HG03439 (cell line): ENCODE measurements around the gene NAP1L4.

Experiments used
- ATAC-seq: cut with Tn5 transposase; IDR thresholded peaks from one replicate; pipeline ENCODE4 v1.9.1; 2021; ENCODE audit warnings: mild to moderate bottlenecking, moderate library complexity; ENCODE audit not compliant: unreplicated experiment

NAP1L4 gene

DNA sequence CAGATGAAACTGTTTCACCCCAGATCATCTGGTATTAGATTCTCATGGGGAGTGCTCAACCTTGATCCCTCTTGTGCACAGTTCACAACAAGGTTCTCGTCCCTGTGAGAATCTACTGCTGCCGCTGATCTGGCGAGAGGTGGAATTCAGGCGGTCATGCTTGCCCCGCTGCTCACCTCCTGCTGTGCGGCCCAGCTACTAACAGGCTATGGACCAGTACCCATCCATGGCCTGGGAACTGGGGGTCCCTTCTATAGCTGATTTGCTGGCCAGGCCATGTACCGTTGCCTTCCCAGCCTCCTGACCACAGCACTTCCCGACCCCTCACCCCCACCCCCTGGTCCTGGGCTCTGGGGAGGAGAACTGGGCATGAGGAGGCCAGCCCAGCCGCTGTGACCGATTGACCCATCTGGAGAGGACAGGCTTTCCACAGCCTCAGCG, 65.5 kb downstream of the NAP1L4 start:
- no peak for ATAC-seq

DNA sequence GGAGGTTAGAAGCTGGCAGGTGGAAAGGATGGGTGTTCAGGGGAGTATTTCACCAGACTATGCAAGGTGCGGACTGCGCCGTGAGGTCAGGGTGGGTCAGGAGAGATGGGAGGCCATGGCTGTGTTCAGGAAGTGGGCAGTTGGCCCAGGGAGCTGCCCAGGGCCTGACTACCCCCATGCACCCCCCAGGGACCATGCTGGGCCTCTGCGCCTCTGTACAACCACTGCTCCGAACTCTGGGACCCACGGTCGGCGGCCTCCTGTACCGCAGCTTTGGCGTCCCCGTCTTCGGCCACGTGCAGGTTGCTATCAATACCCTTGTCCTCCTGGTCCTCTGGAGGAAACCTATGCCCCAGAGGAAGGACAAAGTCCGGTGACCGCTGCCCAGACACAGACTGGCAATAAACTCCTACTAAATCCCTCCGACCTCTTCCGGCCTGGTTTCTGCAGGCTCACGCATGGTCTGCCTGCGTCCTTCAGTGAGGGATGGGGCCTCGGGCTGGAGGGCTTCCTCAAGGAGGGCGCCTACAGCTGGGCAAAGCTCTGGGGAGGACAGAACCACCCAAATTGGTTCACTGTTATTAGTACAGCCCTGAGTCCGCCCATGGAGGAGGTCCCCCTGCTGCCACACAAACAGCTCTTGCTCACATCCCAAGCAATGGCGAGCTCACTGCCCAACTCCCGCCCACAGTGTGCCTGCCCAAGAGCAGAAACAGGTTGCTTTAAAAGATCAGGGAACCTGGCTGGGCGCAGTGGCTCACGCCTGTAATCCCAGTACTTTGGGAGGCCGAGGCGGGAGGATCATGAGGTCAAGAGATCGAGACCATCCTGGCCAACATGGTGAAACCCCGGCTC, 67.1 kb downstream of the NAP1L4 start:
- no peak for ATAC-seq

DNA sequence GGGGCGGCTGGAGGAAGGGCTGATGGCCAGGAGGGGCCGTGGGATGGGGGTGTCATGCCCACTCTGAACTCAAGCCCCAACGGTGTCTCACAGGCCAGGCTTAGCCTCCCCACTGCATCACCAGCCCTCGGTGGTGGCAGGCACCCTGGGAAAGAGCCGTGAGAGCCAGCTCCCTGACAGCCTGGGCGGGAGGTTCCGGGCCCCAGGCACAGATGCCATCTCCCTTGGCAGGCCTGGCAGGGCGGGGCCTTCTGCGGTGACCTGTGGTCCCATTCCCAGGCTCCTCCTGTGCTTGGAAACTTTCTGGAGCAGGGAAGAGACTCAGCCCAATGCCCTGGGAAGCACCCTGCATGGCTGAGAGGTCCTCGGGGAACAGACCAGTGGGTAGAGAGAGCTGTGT, 67.7 kb downstream of the NAP1L4 start:
- no peak for ATAC-seq

DNA sequence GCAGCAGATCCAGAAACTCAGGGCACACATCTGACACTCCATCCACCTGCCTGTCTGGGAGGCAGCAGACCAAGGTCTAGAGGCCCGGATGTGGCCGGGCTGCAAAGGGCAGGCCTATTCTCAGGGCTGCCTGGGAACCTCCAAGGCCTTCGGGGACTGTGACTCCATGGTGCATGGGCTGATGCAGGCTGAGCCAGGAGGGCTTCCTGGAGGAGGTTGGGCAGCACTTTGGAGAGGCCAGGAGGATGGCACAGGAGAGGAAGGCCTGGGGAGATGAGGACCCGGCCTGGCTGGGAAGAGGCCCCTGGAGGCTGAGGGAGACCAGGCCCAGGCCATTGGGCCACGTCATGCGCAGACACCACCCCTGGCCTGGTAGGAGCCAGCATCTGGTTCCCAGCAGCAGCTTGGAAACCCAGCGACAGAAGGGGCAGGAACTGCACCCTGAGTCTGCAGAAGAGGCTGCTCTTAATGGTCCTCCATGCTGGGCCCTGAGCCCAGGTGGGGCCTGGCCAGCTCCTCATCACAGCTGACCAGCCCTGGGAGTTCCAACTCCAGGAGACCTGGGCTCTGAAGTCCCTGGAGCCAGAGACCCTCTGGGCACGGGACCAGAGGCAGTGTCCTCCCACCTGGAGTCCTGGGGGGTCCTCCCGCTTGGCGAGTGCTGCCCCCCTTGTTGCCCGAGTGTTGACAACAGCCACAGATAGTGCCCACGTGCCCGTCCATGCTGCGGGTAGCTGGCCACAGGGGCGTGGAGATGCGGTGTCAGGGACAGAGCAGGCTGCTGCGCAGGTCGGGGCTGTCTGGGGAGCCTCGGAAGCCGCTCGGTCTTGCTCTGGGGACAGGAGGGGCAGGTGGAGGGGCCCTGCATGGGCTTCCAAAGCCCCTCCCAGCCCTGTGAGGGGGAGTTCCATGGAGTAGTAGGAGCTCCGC, 68.4 kb downstream of the NAP1L4 start:
- ATAC-seq = no peak

DNA sequence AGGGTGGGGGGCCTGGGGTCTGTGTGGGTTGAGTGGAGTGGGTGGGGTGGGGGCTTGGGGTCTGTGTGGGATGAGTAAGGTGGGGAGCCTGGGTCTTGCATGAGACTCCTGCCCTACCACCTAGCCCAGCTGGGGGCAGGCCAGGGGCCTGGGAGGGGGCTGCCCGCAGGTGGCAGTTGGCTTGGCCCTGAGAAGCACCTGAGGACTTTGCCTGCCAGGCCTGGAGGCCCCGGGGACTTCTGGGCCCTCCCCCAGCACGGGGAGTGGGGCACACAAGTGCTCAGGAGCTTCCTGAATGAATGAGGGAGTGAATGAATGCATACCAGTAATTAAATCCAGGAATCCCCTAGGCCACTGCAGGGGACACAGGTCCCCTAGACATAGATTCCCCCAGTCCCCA, 69.5 kb downstream of the NAP1L4 start:
- no peak for ATAC-seq

DNA sequence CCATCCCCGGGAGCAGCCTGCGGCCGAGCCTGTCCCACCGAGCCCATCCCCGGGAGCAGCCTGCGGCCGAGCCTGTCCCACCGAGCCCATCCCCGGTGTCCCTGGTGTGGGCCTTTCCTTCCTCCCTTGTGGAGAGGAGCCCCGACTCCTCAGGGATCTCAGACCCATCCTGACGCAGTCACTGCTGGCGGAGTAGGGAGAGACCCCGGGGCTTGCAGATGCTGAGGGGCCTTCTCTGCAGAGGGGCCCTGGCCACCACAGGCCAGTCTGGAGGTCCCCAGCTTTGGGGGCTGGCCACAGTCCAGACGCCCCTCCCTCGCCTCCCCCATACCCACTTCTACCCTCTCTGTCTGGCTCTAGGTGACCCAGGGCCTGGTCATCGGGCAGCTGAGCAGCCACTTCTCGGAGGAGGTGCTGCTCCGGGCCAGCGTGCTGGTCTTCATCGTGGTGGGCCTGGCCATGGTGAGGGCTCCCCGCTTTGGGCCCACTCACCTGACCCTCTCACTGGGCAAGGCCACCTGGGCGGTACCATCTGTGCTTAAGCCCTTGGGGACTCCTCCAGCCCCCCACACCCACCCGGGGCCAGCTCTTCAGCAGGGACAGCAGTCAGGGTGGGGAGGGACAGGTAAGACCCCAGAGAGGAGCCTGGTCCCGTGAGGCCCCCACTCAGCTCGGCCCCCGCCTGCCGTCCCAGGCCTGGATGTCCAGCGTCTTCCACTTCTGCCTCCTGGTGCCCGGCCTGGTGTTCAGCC, 70.2 kb downstream of the NAP1L4 start:
- ATAC-seq = no peak

DNA sequence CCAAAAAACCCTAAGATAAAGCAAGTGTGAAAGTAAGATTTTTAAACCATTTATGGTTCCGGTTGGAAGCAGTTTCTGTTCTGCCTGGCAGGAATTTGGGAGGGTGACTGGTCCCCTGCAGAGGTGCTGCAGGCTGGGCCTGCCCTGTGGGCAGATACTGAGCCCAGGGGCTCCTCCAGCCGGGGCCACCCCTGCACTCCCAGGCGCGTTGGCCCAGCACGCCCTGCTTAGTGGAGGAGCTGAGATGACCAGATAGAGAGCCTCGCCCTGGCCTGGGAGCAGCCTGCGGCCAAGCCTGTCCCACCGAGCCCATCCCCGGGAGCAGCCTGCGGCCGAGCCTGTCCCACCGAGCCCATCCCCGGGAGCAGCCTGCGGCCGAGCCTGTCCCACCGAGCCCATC, 70.9 kb downstream of the NAP1L4 start:
- ATAC-seq = no peak

DNA sequence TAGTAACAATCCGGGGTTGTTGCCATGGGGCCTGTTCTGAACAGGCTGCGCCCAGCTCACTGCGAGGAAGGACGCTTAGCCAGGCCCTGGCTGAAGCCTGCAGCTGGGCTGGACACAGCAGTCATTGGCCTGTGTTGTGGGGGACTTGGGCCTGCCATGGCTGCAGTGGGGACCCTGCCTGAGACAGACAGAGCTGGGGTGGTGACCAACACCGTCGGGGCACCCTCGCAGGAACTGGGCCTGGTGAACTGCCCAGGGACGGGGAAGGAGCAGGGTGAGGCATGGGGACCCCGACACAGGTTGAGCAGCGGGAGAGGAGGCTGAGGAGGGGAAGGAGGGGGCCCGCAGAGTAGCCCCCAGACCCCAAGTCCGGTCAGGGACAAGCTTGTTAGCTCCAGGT, 71.8 kb downstream of the NAP1L4 start:
- no peak for ATAC-seq

DNA sequence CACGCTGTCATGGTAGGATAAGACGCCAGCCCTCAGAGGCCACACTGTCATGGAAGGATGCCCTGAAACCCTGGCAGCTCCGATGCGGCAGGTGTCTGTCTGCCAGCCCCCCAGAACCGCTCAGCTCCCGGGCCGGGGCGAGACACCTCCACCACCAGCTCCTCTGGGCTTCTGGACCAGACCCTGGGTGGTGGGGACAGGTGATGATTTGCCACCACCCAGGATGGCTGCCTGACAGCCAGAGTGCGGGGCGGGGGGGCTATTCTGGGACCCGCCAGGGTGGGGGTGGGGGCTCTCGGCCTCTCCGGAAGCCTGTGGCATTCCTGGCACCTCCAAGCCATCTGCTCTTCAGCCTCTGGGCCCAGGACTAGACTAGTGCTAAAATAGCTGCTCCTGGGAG, 72.3 kb downstream of the NAP1L4 start:
- no peak for ATAC-seq

DNA sequence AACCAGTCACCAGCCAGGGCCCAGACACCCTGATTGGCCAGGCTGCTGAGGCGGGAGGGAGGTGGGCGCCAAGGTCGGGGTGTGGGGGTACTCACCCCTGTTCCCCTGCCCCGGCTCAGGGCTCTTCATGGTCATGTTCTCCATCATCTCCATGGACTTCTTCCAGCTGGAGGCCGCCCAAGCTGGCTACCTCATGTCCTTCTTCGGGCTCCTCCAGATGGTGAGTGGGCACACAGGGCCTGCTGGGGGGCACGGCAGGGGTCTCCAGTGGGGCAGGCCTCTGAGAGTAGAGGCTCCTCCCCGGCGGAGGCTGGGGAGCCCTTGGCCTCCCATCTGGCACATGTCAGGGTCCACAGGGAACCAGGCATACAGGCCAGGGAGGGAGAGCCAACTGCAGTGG, 72.9 kb downstream of the NAP1L4 start:
- no peak for ATAC-seq

DNA sequence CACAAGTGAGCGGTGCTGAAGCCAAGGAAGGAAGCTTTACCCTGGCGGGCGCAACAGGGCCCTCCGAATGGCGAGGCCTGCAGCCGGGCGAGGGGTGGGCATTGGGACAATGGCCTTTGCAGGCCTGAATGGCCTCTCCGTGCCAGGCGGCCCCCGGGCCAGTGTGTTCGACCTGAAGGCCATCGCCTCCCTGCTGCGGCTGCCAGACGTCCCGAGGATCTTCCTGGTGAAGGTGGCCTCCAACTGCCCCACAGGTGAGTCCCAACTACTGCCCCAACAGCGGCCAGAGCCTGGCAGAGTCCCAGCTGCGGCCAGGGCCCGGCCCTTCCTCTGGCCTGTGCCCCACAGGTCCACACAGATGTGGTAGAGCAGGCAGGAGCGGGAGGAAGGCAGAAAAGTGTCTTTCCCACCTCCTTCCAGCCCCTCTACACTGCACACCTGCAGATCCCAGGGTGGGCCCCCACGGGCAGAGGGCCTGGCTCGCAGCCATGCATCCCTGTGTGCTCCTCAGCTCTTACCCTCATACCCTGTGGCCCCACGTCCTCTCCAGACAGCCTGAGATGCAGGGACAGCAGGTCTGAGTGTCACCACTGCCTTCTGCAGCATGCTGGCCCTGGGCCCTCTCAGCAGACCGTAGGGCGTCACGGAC, 74.2 kb downstream of the NAP1L4 start:
- no peak for ATAC-seq

DNA sequence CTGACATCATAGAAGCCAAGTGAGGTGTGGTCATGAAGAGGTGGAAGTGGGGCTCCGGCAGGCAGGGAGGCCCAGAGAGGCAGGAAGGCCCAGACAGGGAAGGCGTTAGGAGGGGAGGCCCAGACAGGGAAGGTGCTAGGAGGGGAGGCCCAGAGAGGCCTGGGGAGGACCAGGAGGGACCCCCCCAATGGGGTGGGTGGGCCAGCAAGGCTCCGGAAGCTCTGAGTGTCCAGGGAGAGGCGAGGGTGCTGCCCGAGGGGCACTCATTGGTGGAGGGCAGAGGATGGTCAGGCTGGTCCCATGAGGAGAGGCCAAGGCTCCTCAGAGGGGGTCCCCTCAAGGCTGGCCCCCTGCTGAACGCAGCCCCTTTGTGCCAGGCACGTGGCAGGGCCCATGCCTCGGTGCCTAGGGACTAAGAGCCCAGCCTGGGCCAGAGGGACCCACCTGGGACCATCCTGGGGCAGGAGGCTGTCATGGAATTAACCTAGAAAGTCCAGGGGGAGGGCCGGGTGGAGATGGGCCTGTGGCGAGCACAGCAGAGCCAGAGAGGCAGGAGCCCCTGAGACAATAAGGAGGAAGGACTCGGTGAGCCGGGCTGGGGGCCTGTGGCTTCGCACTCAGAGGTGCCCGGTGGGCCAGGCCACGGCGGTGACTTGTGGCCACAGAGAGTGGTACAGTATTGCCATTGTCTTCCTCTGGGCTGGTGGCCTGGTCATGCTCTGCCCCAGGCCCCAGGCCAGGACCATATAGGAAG, 75.1 kb downstream of the NAP1L4 start:
- ATAC-seq = no peak

DNA sequence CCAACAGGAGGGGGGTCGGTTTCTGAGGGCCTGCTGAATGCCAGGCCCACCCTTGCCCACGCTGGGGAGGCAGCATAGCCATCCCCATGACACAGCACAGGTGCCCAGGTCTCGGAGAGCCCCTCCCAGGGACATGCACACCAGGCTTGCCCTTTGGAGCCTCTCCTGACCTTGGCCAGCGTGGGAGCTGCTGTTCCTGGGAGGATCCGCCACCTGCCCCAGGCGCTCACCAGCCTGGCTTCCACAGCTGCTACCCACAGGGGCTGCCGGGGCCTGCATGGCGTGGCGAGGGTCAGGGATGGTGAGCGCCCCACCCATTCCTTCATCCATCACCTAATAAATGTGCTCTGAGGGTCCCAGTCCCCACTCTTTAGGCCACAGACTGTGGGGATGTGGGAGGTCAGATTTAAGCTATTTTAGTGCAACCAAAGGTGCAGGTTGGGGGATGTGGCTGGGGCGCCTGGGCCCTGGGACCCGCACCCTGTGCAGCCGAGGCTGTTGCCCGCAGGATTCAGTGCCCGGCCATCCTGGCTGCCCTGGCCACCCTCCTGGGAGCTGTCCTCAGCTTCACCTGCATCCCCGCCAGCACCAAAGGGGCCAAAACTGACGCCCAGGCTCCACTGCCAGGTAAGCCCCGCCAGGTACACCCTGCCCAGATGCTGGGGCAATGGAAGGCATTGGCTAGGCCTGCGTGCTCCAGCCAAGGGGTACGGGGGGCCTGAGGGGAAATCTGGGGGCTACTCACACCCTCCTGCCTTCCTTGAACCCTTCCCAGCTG, 75.8 kb downstream of the NAP1L4 start:
- no peak for ATAC-seq

DNA sequence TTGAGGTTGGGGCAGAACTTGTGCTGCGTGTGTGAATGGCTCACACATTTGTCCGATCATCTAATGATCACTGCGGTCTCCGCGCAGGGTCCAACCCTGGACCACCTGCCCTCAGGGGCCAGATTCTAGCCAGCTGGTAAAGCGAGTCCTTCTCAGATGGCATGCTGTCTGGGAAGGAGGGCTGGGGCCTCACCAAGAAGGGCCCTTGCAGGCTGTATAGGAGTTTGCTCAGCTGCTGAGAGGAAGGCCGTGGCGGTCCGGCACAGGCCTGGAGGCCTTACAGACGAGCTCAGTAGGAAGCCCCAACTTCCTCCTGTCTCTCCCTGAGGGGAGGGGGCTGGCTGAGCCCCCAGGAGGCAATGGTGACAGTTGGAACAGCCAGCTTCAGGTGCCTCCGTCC, 76.7 kb downstream of the NAP1L4 start:
- ATAC-seq = no peak

DNA sequence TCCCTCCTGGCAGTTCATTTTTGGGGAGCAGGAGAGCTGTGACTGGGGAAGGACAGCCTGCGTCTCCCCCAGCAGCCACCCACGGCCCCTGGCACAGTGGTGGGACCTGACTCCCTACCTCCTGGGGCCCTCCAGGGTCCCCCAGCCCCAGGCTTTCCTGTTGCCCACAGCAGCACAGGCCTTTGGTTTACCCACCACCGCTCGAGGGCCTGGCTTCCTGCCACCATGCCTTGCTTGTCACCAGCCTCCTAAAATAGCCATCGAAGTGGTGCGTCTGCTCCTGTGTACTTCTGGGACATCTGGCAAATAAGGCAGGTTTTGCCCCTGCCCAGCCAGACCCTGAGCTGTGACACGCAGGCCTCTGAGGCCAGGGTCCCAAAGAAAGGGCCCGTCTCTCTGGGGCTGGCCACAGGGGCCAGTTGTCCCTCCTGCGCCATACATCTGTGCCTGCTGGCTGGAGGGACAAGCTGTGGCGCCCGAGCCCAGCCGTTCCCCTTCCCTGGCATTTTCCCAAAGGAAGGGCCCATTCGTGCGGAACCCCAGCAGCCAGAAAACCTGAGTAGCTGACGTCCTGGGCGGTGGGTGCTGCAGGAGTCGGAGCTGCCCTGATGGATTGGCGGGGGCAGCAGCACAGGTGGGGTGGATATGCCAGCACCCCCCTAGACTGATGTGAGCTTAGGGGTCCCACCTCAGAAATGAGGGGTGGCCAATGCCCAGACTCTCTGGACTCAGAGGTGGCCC, 77.5 kb downstream of the NAP1L4 start:
- ATAC-seq = no peak

DNA sequence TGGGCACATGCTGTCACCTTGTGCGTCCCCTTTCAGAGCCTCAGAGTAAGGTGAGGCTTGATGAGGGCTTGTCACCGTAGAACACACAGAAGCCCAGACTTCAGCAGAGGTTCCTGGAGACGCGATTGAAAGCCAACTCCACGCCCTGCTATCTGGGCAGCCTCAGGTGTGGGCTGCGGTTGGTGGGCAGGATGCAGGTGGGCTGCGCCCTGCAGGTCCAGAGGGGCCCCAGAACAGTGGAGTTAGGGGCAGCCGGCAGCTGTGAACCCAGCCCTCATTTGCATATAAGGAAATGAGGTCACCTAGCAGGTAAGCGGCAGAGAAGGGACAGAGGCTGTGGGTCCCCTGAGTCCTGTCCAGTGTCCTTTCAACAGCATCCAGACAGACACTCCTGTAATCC, 78.4 kb downstream of the NAP1L4 start:
- ATAC-seq = no peak

DNA sequence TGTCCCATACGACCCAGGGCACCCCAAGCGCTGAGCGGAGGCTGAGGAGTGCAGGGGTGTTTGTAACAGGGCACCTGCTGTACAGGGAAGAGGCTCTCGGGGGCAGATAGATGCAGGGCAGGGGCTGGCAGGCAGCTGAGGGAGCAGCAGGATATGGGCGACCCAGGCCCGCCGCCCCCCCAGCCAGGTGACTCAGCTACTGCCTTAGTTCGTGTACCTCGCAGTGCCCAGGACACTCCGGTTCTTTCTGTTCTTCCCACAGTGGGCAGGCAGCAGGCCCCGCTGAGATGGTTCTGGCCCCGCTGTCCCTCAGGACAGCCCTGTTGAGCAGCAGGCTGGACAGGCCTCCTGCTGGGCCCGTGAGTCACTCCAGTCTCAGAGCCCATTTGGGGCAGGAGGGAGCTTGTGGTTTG, 79.1 kb downstream of the NAP1L4 start:
- ATAC-seq = no peak

DNA sequence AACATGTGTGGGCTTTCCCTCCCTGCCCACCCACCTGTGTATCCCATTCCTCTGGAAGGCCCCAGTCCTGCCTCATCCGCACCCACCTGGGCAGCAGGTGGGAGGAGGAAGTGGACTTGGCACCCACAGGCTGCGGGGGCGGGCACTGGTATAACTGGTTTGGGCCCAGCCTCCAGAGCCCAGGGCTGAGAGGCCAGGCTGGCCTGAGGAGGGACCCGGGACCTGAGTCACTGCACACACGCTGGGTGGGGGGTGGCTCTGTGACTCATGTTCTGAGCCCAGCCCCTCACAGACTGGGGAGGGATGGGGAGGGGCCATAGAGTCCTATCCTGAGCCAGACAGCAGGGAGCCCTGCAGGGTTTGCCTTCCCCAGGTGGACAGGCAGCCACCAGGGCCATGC, 79.6 kb downstream of the NAP1L4 start:
- ATAC-seq = no peak
